GM23248 (cell line): ENCODE measurements around the gene CMC2.

ENCODE experiments used
- EZH2 ChIP-seq: fragments of 200-600 bp; sonication (generic); IDR thresholded peaks from 2 replicates; pipeline ENCODE4 v1.6.1; 2018; ENCODE audit warnings: antibody characterized with exemption, mild to moderate bottlenecking; ENCODE audit not compliant: insufficient read depth, poor library complexity, severe bottlenecking
- EZH2phosphoT487 ChIP-seq: fragments of 200-600 bp; sonication (generic); IDR thresholded peaks from 2 replicates; pipeline ENCODE4 v1.6.1; 2018; ENCODE audit warnings: antibody characterized with exemption, moderate library complexity, mild to moderate bottlenecking, low read depth; ENCODE audit not compliant: insufficient read depth

DNA sequence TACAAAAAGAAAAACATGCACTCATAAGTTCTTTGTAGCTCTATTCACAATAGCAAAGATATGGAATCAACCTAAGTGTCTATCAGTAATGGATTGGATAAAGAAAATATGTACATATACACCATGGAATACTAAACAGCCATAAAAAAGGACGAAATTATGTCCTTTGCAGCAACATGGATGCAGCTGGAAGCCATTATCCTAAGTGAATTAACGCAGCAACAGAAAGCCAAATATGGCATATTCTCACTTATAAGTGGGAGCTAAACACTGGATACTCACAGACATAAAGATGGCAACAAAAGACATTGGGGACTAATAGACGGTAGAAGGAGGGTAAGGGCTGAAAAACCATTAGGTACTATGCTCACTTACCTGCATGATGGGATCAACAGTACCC, 5.8 kb downstream of the CMC2 start:
- no peak for TF ChIP-seq EZH2
- TF ChIP-seq EZH2phosphoT487 = no peak
